ENCODE results near the gene MTHFD1L.

MTHFD1L gene

DNA sequence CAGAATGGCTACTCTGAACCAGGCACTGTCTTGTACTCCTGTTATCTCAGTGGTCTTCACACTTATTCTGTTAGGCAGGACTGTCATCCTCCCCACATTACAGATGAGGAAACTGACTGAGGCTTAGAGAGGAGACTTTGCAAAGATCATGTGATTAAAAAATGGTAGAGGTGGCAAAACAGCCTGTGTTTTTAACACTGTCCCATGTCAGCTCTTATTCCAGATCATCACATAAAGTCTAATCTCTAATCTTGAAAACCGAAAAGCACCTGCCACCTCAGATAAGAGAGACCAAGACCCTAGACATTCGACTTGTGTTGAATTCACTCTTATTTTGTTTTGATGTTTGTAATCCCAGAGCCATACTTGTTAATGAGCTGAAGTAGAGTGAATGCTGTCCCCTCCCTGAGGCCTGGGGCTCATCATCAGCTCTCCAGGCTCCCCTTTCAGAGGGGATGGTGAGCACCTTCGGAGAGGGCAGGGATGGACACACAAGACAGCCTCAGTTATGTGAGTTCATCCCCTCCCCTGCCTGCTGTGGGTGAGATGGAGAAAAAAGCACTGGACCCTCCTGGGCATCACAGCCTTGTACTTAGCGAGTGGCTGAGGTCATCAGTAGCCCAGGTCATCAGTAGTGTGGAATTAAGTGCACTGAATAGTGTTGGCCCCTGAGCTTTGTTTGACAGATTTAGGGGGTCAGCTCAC lies 30.6 kb downstream of the MTHFD1L start:
- CTCF ChIA-PET = interaction anchor here (1.8 kb wide), 1 partner anchor 14 kb away, joined by 5 read pairs; no protein-coding TSS in a partner anchor

DNA sequence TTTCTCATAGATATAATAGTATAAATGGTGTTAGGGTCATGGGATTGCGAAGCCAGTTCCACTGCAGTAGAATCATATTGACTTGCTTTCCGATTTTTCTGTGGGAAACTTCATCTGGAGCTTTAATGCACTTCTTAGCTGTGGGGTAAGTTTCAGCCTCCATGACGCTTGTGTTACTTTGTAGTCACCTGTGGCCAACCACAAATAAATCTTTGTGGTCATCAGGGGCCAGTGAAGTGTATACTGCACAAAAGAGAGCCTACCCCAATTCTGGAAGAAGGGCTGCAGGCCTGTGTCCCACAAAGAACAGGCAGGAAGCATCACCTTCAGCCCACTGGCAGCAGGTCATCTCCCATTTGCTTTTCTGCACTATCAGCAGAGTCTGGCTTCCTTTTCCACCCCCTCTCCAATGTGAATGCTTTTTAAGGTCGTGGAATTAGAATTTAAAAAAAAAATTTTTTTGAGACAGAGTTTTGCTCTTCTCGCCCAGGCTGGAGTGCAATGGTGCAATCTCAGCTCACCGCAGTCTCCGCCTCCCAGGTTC lies 32.0 kb downstream of the MTHFD1L start:
- ChIA-PET CTCF (interaction anchor here (0.6 to 1.0 kb wide), 2 partner anchors 15 to 454 kb away, joined by 4 to 5 read pairs; no protein-coding TSS in a partner anchor), POLR2A (no interaction called here)
- TF ChIP-seq BHLHE40 (IDR thresholded peaks at IDR 0.05; ENCODE audit: borderline replicate concordance) (no peak), NFRKB (IDR thresholded peaks at IDR 0.05) (no peak), FOXK2 (IDR thresholded peaks at IDR 0.05) (no peak), SUZ12 (IDR thresholded peaks at IDR 0.05) (no peak), FOXA1 (IDR thresholded peaks at IDR 0.05) (no peak), CTBP1 (IDR thresholded peaks at IDR 0.05; ENCODE audit: borderline replicate concordance) (no peak)
- TF ChIP-seq, protein P1, sequence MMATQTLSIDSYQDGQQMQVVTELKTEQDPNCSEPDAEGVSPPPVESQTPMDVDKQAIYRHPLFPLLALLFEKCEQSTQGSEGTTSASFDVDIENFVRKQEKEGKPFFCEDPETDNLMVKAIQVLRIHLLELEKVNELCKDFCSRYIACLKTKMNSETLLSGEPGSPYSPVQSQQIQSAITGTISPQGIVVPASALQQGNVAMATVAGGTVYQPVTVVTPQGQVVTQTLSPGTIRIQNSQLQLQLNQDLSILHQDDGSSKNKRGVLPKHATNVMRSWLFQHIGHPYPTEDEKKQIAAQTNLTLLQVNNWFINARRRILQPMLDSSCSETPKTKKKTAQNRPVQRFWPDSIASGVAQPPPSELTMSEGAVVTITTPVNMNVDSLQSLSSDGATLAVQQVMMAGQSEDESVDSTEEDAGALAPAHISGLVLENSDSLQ (IDR thresholded peaks at IDR 0.05) = no peak
- DNase-seq (ENCODE audit: extremely low spot score) = no peak

More for the DNA sequence above, 30.6 kb downstream of the MTHFD1L start:
- TF ChIP-seq TARDBP (IDR thresholded peaks at IDR 0.05) (no peak), LEF1 (IDR thresholded peaks at IDR 0.05; ENCODE audit: borderline replicate concordance) (no peak), FOXM1 (IDR thresholded peaks at IDR 0.05; ENCODE audit: borderline replicate concordance) (no peak), SUZ12 (IDR thresholded peaks at IDR 0.05) (no peak), FOXA1 (IDR thresholded peaks at IDR 0.05) (no peak), HDGF (IDR thresholded peaks at IDR 0.05; ENCODE audit: borderline replicate concordance) (no peak), ARNT (IDR thresholded peaks at IDR 0.05) (no peak), ZNF384 (IDR thresholded peaks at IDR 0.05) (no peak), ELF4 (IDR thresholded peaks at IDR 0.05) (no peak), FOXK2 (IDR thresholded peaks at IDR 0.05) (no peak), BHLHE40 (IDR thresholded peaks at IDR 0.05; ENCODE audit: borderline replicate concordance) (no peak), L3MBTL2 (conservative IDR thresholded peaks at IDR 0.05) (no peak), CTBP1 (IDR thresholded peaks at IDR 0.05; ENCODE audit: borderline replicate concordance) (no peak), NFRKB (IDR thresholded peaks at IDR 0.05) (no peak), SP1 (IDR thresholded peaks at IDR 0.05) (no peak)
- TF ChIP-seq, protein P1 (IDR thresholded peaks at IDR 0.05) = no peak
- POLR2A ChIA-PET = no interaction called here
- DNase-seq (ENCODE audit: extremely low spot score) = no peak

DNA sequence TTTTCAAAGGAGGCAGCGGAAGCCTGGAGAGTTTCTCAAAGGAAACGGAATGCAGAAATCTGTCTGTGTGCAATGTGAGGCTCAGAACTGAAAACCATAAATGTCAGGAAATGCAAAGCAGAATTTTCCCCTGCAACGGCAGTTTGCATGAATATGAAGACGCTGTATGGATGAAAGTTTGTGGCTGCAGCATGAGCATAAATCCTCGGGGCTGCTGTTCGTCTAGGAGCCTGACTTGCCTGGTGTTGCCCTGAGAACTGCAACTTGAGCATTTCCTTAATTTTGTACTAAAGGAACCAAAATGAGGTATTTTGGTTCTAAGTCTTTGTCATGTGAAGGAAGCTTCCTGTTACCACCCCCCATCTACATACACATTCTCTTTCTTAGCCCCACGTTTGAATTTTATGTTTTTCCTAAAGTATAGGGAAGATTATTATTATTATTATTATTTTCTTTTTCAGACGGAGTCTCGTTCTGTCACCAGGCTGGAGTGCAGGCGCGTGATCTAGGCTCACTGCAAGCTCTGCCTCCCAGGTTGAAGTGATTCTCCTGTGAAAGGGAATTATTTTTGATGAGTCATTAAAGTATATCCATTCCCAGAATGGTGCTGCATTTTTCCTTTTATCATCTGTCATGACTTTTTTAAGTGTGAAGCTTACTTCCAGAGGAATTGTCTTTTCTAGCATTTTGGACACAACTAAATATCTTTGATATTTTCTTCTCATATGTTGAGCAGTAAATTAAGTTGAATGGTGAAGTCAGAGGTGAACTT lies 33.1 kb downstream of the MTHFD1L start:
- no peak for DNase-seq (ENCODE audit: extremely low spot score)
- POLR2A ChIA-PET = no interaction called here
- TF ChIP-seq ARNT (IDR thresholded peaks at IDR 0.05) (no peak), SP1 (IDR thresholded peaks at IDR 0.05) (no peak), NFRKB (IDR thresholded peaks at IDR 0.05) (no peak), LEF1 (IDR thresholded peaks at IDR 0.05; ENCODE audit: borderline replicate concordance) (no peak)
- CTCF ChIA-PET = interaction anchor here (0.6 kb wide), 1 partner anchor 434 kb away, joined by 3 read pairs; no protein-coding TSS in a partner anchor

DNA sequence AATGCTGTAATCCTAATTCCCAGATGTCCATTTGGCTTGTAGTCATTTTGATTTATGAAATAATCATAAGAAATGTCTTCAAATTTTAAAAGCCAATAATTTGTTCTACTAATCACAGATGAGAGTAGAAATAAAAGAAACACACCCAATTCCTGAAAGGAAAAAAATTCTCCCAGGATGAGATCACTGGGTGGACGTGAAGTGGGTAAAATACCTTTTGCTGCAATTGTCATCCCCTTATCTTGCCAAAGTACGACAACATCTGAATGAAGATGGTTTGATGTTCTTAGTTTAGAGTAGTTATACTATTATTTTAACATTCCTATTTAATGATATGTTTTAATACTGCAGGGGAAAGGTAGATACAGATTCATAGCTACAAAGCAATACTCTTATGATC lies 33.7 kb downstream of the MTHFD1L start:
- ChIA-PET POLR2A (no interaction called here), CTCF (interaction anchor here (0.6 kb wide), 1 partner anchor 435 kb away, joined by 3 read pairs; no protein-coding TSS in a partner anchor)
- no peak for TF ChIP-seq SUZ12 (IDR thresholded peaks at IDR 0.05)
- no peak for TF ChIP-seq HDGF (IDR thresholded peaks at IDR 0.05; ENCODE audit: borderline replicate concordance)
- no peak for TF ChIP-seq ARNT (IDR thresholded peaks at IDR 0.05)
- no peak for TF ChIP-seq LEF1 (IDR thresholded peaks at IDR 0.05; ENCODE audit: borderline replicate concordance)
- no peak for TF ChIP-seq FOXM1 (IDR thresholded peaks at IDR 0.05; ENCODE audit: borderline replicate concordance)
- no peak for TF ChIP-seq BHLHE40 (IDR thresholded peaks at IDR 0.05; ENCODE audit: borderline replicate concordance)
- no peak for TF ChIP-seq FOXA1 (IDR thresholded peaks at IDR 0.05)
- no peak for TF ChIP-seq CTBP1 (IDR thresholded peaks at IDR 0.05; ENCODE audit: borderline replicate concordance)
- no peak for TF ChIP-seq FOXK2 (IDR thresholded peaks at IDR 0.05)
- TF ChIP-seq SP1 (IDR thresholded peaks at IDR 0.05) = no peak
- no peak for TF ChIP-seq NFRKB (IDR thresholded peaks at IDR 0.05)
- TF ChIP-seq, protein P1 (IDR thresholded peaks at IDR 0.05) = no peak
- no peak for TF ChIP-seq TARDBP (IDR thresholded peaks at IDR 0.05)
- no peak for TF ChIP-seq ELF4 (IDR thresholded peaks at IDR 0.05)
- no peak for TF ChIP-seq ZNF384 (IDR thresholded peaks at IDR 0.05)
- TF ChIP-seq L3MBTL2 (conservative IDR thresholded peaks at IDR 0.05) = no peak
- no peak for DNase-seq (ENCODE audit: extremely low spot score)

DNA sequence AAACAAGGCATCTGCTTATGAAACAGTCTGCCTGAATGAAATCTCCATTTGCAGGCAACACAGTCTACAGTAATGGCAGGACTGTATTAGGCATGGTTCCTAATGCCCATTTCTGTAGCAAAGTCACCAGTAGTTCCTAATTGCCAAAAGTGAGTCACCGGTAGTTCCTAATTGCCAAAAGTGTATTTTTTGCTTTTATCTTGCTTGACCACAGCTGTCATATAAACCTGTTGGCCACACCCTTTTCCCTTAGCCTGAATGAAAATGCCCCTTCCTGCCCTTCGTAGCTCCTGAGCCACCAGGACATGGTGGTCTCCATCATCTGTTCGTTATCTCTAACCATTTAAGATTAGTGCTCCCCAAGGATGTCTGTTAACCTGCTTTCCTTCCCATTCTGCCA lies 34.5 kb downstream of the MTHFD1L start:
- no peak for TF ChIP-seq FOXM1 (IDR thresholded peaks at IDR 0.05; ENCODE audit: borderline replicate concordance)
- no peak for TF ChIP-seq LEF1 (IDR thresholded peaks at IDR 0.05; ENCODE audit: borderline replicate concordance)
- no peak for TF ChIP-seq FOXK2 (IDR thresholded peaks at IDR 0.05)
- TF ChIP-seq NFRKB (IDR thresholded peaks at IDR 0.05) = no peak
- no peak for TF ChIP-seq ZNF384 (IDR thresholded peaks at IDR 0.05)
- TF ChIP-seq ARNT (IDR thresholded peaks at IDR 0.05) = no peak
- no peak for TF ChIP-seq HDGF (IDR thresholded peaks at IDR 0.05; ENCODE audit: borderline replicate concordance)
- TF ChIP-seq BHLHE40 (IDR thresholded peaks at IDR 0.05; ENCODE audit: borderline replicate concordance) = no peak
- no peak for TF ChIP-seq FOXA1 (IDR thresholded peaks at IDR 0.05)
- TF ChIP-seq SUZ12 (IDR thresholded peaks at IDR 0.05) = no peak
- TF ChIP-seq SP1 (IDR thresholded peaks at IDR 0.05) = no peak
- TF ChIP-seq, protein P1 (IDR thresholded peaks at IDR 0.05) = no peak
- no peak for TF ChIP-seq TARDBP (IDR thresholded peaks at IDR 0.05)
- no peak for TF ChIP-seq L3MBTL2 (conservative IDR thresholded peaks at IDR 0.05)
- TF ChIP-seq CTBP1 (IDR thresholded peaks at IDR 0.05; ENCODE audit: borderline replicate concordance) = no peak
- TF ChIP-seq ELF4 (IDR thresholded peaks at IDR 0.05) = no peak
- ChIA-PET CTCF (no interaction called here), POLR2A (no interaction called here)
- no peak for DNase-seq (ENCODE audit: extremely low spot score)
